Measurements from ENCODE around the gene ERVH48-1. TPM values are rescaled to one million over a fixed set of nuclear protein-coding genes. Genes with fewer than 3 reads are reported as not detected.

The ERVH48-1 gene
- total and polyA plus RNA-seq, 2 of the 8 experiments (the other 6 are each of a cell fraction or from before 2014, with no cell fraction given), result 4.2 to 17.7 TPM

DNA sequence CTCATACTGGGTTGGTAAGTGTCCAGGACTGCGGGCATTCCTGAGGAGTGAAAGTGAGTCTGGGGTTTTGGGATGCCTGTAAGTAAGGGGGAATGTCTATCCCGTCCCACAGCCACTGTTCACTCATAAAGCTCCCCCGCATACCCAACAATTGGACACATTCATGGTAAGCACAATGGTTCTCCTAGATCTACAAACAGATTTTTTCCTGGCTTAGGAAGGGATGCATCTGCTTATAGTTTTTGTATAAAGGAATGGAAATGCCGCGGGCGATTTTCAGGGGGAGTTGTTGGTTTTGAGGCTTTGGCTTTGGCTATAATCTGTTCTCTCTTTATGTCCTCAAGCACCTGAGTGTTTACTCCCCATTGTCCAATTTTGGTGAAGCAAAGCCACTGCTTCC is 7.1 kb downstream of the ERVH48-1 start:
- Histone ChIP-seq H3K4ac (replicated peaks; ENCODE audit: insufficient read length, low read depth, low read length) (no peak overlapping the region), H3K56ac (replicated peaks; ENCODE audit: insufficient read length, low read depth, low read length) (no peak overlapping the region), H4K20me1 (replicated peaks in 1 of 2; ENCODE audit: control insufficient read depth in 1 of 2, insufficient read depth in 2 of 2, low read length in 2 of 2) (no peaks in the 10 kb centered on the region), H3K4me3 (ENCODE audit: extremely low read depth in 1 of 4, insufficient read depth in 2 of 4, low read depth in 3 of 4, low read length in 4 of 4) (no peak overlapping the region), H2AFZ (ENCODE audit: low read length) (no peak overlapping the region), H3K4me2 (ENCODE audit: insufficient read depth in 1 of 2, low read depth in 2 of 2, low read length in 2 of 2) (no peak overlapping the region), H2BK5ac (ENCODE audit: low read depth, low read length) (no peak overlapping the region), H2BK12ac (ENCODE audit: low read depth, low read length) (no peak overlapping the region), H3K14ac (ENCODE audit: insufficient read length) (no peak overlapping the region), H3K4me1 (replicated peaks in 1 of 4; ENCODE audit: control insufficient read depth in 3 of 4, insufficient read depth in 4 of 4, low read length in 3 of 4) (peaks cover 0 to 4% (median 1%) of the 10 kb centered on the region in 4 experiments; a peak in 5 of 7 replicates), H3K27ac (ENCODE audit: low read depth, low read length) (no peak overlapping the region), H2AK5ac (ENCODE audit: low read depth, low read length) (no peak overlapping the region), H3K9me3 (ENCODE audit: insufficient read depth in 2 of 2, low read depth in 1 of 2, low read length in 1 of 2) (no peaks in the 10 kb centered on the region), H3K27me3 (replicated peaks in 1 of 4; ENCODE audit: control insufficient read depth in 3 of 4, extremely low read depth in 1 of 4, insufficient read depth in 3 of 4, low read length in 3 of 4) (no peaks in the 10 kb centered on the region), H3K9ac (replicated peaks in 1 of 4; ENCODE audit: extremely low read depth in 1 of 4, low read depth in 3 of 4, low read length in 3 of 4) (no peak overlapping the region), H4K8ac (ENCODE audit: extremely low read depth, insufficient read depth, low read length) (no peak overlapping the region), H2BK20ac (ENCODE audit: low read length) (no peak overlapping the region), H3K23ac (ENCODE audit: insufficient read length) (no peak overlapping the region), H2BK120ac (replicated peaks; ENCODE audit: low read depth, low read length) (no peak overlapping the region), H4K5ac (ENCODE audit: insufficient read length, low read depth, low read length) (no peak overlapping the region), H3K79me1 (ENCODE audit: low read depth, low read length) (no peaks in the 10 kb centered on the region; the same call in 1 of the 2 replicates), H4K91ac (replicated peaks; ENCODE audit: insufficient read length, low read length) (no peak overlapping the region), H3K18ac (ENCODE audit: extremely low read depth, low read length) (no peak overlapping the region), H3K36me3 (ENCODE audit: control insufficient read depth in 2 of 4, insufficient read depth in 4 of 4, low read length in 3 of 4) (peaks cover 0 to 16% (median 0%) of the 10 kb centered on the region in 4 experiments; a peak in 3 of 8 replicates), H3K79me2 (ENCODE audit: control insufficient read depth in 1 of 2, insufficient read depth in 2 of 2, low read length in 2 of 2) (no peaks in the 10 kb centered on the region), H2BK15ac (ENCODE audit: low read length) (no peak overlapping the region), H3K23me2 (ENCODE audit: low read depth, low read length) (no peaks in the 10 kb centered on the region)
- 93% methylated on average over 6 of the region's 6 CpGs; no CpG with 5 or more reads in 1 of the 2 experiments for WGBS, 2 experiments (ENCODE audit: extremely low coverage in 1 of 2, insufficient coverage in 1 of 2, insufficient read length in 1 of 2, insufficient replicate concordance in 2 of 2, low coverage in 1 of 2, low lambda C conversion rate in 2 of 2, missing lambda C conversion rate in 1 of 2)
- no peak for FAIRE-seq
- TF ChIP-seq KDM4A (IDR thresholded peaks at IDR 0.05; ENCODE audit: low read depth, low read length, severe bottlenecking) (no peak), JUND (IDR thresholded peaks at IDR 0.05; ENCODE audit: low read length) (no peak), RBBP5 (IDR thresholded peaks at IDR 0.05; ENCODE audit: borderline replicate concordance, low read depth, low read length) (no peak), CBX8 (IDR thresholded peaks at IDR 0.05; ENCODE audit: borderline replicate concordance, low read depth, low read length) (no peak), HDAC6 (IDR thresholded peaks at IDR 0.05; ENCODE audit: low read depth, low read length) (no peak)
- TF ChIP-seq, protein P1, sequence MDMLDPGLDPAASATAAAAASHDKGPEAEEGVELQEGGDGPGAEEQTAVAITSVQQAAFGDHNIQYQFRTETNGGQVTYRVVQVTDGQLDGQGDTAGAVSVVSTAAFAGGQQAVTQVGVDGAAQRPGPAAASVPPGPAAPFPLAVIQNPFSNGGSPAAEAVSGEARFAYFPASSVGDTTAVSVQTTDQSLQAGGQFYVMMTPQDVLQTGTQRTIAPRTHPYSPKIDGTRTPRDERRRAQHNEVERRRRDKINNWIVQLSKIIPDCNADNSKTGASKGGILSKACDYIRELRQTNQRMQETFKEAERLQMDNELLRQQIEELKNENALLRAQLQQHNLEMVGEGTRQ (IDR thresholded peaks at IDR 0.05; ENCODE audit: low read length), result no peak
- POLR2A ChIA-PET (ENCODE audit: partially characterized antibody), result interaction anchor here (1.0 to 4.8 kb wide), 2 partner anchors 11 kb away, joined by 3 to 16 read pairs; no protein-coding TSS in a partner anchor
- no peak for DNase-seq (ENCODE audit: low read depth in 1 of 2, low spot score in 2 of 2)
- CTCF ChIA-PET (ENCODE audit: partially characterized antibody), result no interaction called here
